MM.1S (cell line): ENCODE measurements around the gene STX3.
A peak's percentile ranks its signal among the peaks of the same experiment; 100 is the strongest.

Experiments used
- DNase-seq: peaks from one replicate; pipeline ENCODE4 v3.0.0-alpha.2; 2015
- H2AFZ ChIP-seq: fragments of 300-600 bp; sonication (generic); 2 replicates; pipeline ENCODE4 v1.6.0; 2016; ENCODE audit warnings: antibody characterized with exemption, low read length
- H3F3A ChIP-seq: fragments of 300-600 bp; sonication (generic); 2 replicates; pipeline ENCODE4 v1.6.1; 2016; ENCODE audit warnings: mild to moderate bottlenecking, antibody characterized with exemption, low read length, moderate library complexity, mixed read lengths; ENCODE audit not compliant: insufficient read depth
- H3K27ac ChIP-seq: fragments of 300-600 bp; sonication (generic); 2 replicates; pipeline ENCODE4 v1.5.1; 2016; ENCODE audit warnings: mild to moderate bottlenecking, low read length
- H3K27me3 ChIP-seq: fragments of 300-600 bp; sonication (generic); replicated peaks from 2 replicates; pipeline ENCODE4 v1.6.0; 2016; ENCODE audit warnings: low read length; ENCODE audit not compliant: insufficient read depth
- H3K36me3 ChIP-seq: fragments of 300-600 bp; sonication (generic); replicated peaks from 2 replicates; pipeline ENCODE4 v1.6.1; 2016; ENCODE audit warnings: mild to moderate bottlenecking, low read length, mixed read lengths; ENCODE audit not compliant: insufficient read depth
- H3K4me1 ChIP-seq: fragments of 300-600 bp; sonication (generic); 2 replicates; pipeline ENCODE4 v1.6.1; 2016; ENCODE audit warnings: low read length, mixed read lengths
- H3K4me2 ChIP-seq: fragments of 300-600 bp; sonication (generic); 2 replicates; pipeline ENCODE4 v1.6.0; 2016; ENCODE audit warnings: low read depth, low read length
- H3K4me3 ChIP-seq: fragments of 300-600 bp; sonication (generic); 2 replicates; pipeline ENCODE4 v1.5.1; 2016; ENCODE audit warnings: low read length, mixed read lengths
- H3K79me2 ChIP-seq: fragments of 300-600 bp; sonication (generic); 2 replicates; pipeline ENCODE4 v1.6.1; 2016; ENCODE audit warnings: mixed run types, low read length, mixed read lengths
- H3K9ac ChIP-seq: fragments of 300-600 bp; sonication (generic); 2 replicates; pipeline ENCODE4 v1.6.1; 2016; ENCODE audit warnings: low read length, mixed read lengths
- H3K9me2 ChIP-seq: fragments of 300-600 bp; sonication (generic); replicated peaks from 2 replicates; pipeline ENCODE4 v1.6.1; 2016; ENCODE audit warnings: mild to moderate bottlenecking, low read length, mixed read lengths; ENCODE audit not compliant: insufficient read depth
- H3K9me3 ChIP-seq: fragments of 300-600 bp; sonication (generic); replicated peaks from 2 replicates; pipeline ENCODE4 v1.6.1; 2016; ENCODE audit warnings: mild to moderate bottlenecking, low read length, mixed read lengths; ENCODE audit not compliant: insufficient read depth
- H4K20me1 ChIP-seq: fragments of 300-600 bp; sonication (generic); 2 replicates; pipeline ENCODE4 v1.6.1; 2016; ENCODE audit warnings: mild to moderate bottlenecking, low read length, moderate library complexity, mixed read lengths; ENCODE audit not compliant: insufficient read depth
- EZH2 ChIP-seq: fragments of 300-600 bp; sonication (generic); optimal IDR thresholded peaks from 2 replicates; pipeline ENCODE3; 2017; ENCODE audit warnings: low read depth, mild to moderate bottlenecking, antibody characterized with exemption, low read length, mixed read lengths
- EZH2phosphoT487 ChIP-seq: fragments of 300-600 bp; sonication (generic); IDR thresholded peaks from 2 replicates; pipeline ENCODE4 v1.6.1; 2018; ENCODE audit warnings: antibody characterized with exemption, low read length
- TF ChIP-seq, protein P1 (sequence below): fragments of 300-600 bp; sonication (generic); IDR thresholded peaks from 2 replicates; pipeline ENCODE4 v1.5.1; 2016; ENCODE audit warnings: antibody characterized with exemption, low read length, mixed read lengths

Gene STX3

DNA sequence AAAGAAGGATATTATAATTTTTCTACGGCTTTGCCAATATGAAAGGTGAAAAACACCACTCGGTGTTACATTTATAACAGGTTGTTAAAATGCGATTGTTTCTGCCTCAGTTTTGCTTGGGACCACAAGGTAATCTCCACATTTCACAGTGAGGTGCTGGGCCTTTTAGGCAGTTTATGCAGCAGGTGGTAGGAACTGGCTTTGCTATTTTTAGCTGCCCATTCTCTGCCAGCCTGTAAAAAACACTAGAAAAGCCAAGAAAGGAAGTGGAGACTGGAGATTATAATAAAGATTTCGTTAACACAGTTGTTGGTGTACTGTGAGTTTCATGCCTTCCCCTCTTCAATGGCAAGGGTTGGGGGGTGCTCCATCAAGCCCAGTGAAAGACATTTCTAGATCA is 63.4 kb downstream of the STX3 start:
- Histone ChIP-seq H3F3A (peaks cover 17% of the 10 kb centered on the region), H3K4me3 (0 out of 2 replicates have a peak overlapping the region, but pooled peaks have one; percentile 1), H3K79me2 (no peaks in the 10 kb centered on the region), H3K27me3 (no peaks in the 10 kb centered on the region), H3K4me1 (peaks cover 36% of the 10 kb centered on the region), H3K4me2 (peak overlapping the region; percentile 55), H3K27ac (peak overlapping the region; percentile 70), H3K9me2 (no peaks in the 10 kb centered on the region), H3K9ac (peak overlapping the region; percentile 7; the same call in 1 of the 2 replicates), H4K20me1 (no peaks in the 10 kb centered on the region), H3K36me3 (no peaks in the 10 kb centered on the region), H2AFZ (peak overlapping the region; percentile 41), H3K9me3 (no peaks in the 10 kb centered on the region)
- TF ChIP-seq EZH2, result no peak
- TF ChIP-seq, protein P1, sequence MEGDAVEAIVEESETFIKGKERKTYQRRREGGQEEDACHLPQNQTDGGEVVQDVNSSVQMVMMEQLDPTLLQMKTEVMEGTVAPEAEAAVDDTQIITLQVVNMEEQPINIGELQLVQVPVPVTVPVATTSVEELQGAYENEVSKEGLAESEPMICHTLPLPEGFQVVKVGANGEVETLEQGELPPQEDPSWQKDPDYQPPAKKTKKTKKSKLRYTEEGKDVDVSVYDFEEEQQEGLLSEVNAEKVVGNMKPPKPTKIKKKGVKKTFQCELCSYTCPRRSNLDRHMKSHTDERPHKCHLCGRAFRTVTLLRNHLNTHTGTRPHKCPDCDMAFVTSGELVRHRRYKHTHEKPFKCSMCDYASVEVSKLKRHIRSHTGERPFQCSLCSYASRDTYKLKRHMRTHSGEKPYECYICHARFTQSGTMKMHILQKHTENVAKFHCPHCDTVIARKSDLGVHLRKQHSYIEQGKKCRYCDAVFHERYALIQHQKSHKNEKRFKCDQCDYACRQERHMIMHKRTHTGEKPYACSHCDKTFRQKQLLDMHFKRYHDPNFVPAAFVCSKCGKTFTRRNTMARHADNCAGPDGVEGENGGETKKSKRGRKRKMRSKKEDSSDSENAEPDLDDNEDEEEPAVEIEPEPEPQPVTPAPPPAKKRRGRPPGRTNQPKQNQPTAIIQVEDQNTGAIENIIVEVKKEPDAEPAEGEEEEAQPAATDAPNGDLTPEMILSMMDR, result no peak
- no peak for TF ChIP-seq EZH2phosphoT487
- peak; percentile 79 for DNase-seq

DNA sequence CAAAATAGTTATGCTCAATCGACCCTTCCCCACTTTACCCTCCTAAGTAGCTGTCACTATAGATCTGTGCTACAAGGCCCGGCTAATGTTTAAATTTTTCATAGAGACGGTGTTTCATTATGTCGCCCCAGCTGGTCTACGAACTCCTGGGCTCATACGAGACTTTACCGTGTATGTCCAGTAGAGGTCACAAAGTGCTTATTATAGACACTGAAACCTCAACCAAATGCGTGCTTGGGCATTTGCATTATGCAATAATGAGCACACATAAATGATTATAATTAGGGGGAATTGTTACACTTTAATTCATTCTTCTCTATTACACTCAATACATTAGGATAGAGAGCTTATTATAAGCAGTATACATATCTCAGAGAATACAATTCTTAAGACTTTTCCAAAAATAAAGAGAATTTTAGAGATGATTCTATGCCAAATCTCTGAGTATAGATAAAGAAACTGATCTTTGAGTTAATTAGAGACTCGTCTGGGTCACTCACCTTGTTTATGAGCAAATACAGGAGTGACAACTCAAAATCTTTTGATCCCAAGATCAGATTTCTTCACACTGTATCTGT is 67.9 kb downstream of the STX3 start:
- no peaks in the 10 kb centered on the region for H3K79me2 ChIP-seq
- peak overlapping the region; percentile 49 for H2AFZ ChIP-seq
- H3K27ac ChIP-seq, result no peak overlapping the region
- peak overlapping the region; percentile 56 for H3K4me2 ChIP-seq
- no peak overlapping the region for H3K4me3 ChIP-seq
- no peaks in the 10 kb centered on the region for H3K27me3 ChIP-seq
- no peak overlapping the region; the same call in 1 of the 2 replicates for H3K9ac ChIP-seq
- peak; percentile 80 for DNase-seq
- no peak for TF ChIP-seq EZH2phosphoT487
- TF ChIP-seq, protein P1, result peak; percentile 74
- no peak for TF ChIP-seq EZH2
- peaks cover 19% of the 10 kb centered on the region for H3K4me1 ChIP-seq
- H4K20me1 ChIP-seq, result no peaks in the 10 kb centered on the region
- no peaks in the 10 kb centered on the region for H3K9me3 ChIP-seq
- peaks cover 10% of the 10 kb centered on the region for H3F3A ChIP-seq
- no peaks in the 10 kb centered on the region for H3K36me3 ChIP-seq
- no peaks in the 10 kb centered on the region for H3K9me2 ChIP-seq

DNA sequence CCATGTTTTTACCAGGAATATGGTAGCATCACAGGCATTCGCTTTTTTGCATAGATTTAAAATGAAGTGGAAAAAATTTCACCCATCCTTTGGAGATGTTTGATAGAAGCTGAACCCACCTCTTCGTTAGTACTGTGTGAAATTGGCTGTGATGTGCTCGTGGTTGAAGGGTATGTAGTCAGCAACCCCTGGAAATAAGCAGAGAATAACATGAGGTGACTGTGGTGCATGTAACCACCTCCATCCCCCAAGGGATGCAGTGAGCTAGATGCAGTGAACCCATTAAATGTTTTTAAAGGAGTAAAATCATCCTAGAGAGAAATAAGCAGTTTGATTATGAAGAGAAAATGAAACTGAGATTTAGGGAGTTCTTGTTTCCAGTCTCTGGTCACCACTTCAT is 74.2 kb downstream of the STX3 start:
- peak overlapping the region; percentile 26; the same call in 1 of the 2 replicates for H3K4me3 ChIP-seq
- H3K9me3 ChIP-seq, result no peaks in the 10 kb centered on the region
- H3F3A ChIP-seq, result no peaks in the 10 kb centered on the region
- no peak overlapping the region for H3K27ac ChIP-seq
- no peaks in the 10 kb centered on the region for H3K27me3 ChIP-seq
- peak overlapping the region; percentile 43; the same call in 1 of the 2 replicates for H3K4me2 ChIP-seq
- no peaks in the 10 kb centered on the region for H4K20me1 ChIP-seq
- no peaks in the 10 kb centered on the region for H3K36me3 ChIP-seq
- TF ChIP-seq EZH2phosphoT487 (no peak), EZH2 (no peak)
- TF ChIP-seq, protein P1, result no peak
- H3K79me2 ChIP-seq, result no peaks in the 10 kb centered on the region
- H3K9me2 ChIP-seq, result no peaks in the 10 kb centered on the region
- no peak overlapping the region for H2AFZ ChIP-seq
- no peak for DNase-seq
- peaks cover 7% of the 10 kb centered on the region; the same call in 1 of the 2 replicates for H3K4me1 ChIP-seq
- H3K9ac ChIP-seq, result no peak overlapping the region
